ENCODE results near the gene CDC27. TPM values are rescaled to one million over a fixed set of nuclear protein-coding genes. Genes with fewer than 3 reads are reported as not detected.

CDC27 gene
- total and polyA plus RNA-seq, 2 of the 4 experiments (the other 2 are of a cell fraction) = 47.7 to 190 TPM

DNA sequence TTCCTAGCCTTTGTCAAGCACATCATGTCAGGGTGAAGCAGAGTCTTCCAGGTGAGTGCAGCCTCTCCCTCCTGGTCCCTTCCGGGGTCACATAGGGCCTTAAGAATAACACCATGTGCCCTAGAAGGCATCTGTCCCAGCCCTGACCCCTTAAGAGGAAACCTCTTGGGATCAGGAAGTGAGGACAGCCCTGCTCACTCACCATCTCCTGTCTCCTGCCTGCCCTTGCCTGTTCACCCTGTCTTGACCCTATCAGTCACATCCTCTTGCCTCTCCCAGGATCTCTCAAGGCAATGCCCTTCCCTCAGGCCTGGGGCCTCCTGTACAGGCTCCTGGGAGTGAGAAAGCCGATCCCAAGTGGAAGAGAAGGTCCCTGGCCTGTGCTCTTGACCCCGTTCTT is 33.9 kb upstream of the CDC27 start:
- Histone ChIP-seq H2AK9ac (replicated peaks; ENCODE audit: low read depth, low read length, poor library complexity) (no peak overlapping the region), H2BK20ac (ENCODE audit: low read depth, low read length) (peak overlapping the region; percentile 77), H3K4me1 (ENCODE audit: control insufficient read depth, insufficient read depth, low read length) (peaks cover 17% of the 10 kb centered on the region), H2BK120ac (ENCODE audit: low read depth, low read length) (peak overlapping the region; percentile 63), H3K9me3 (ENCODE audit: control insufficient read depth, insufficient read depth, low read length) (no peaks in the 10 kb centered on the region), H3K9ac (ENCODE audit: low read depth, low read length) (no peak overlapping the region), H4K8ac (ENCODE audit: low read depth in 2 of 2, low read length in 2 of 2) (peak overlapping the region; percentile 37 to 58; a peak in 2 of 4 replicates), H3K4me3 (ENCODE audit: insufficient read depth, low read depth, low read length) (no peak overlapping the region), H3K36me3 (ENCODE audit: control insufficient read depth, insufficient read depth, low read length) (no peaks in the 10 kb centered on the region), H3K27me3 (ENCODE audit: control insufficient read depth, insufficient read depth, low read length) (no peaks in the 10 kb centered on the region), H2AFZ (replicated peaks; ENCODE audit: low read length, poor library complexity) (peak overlapping the region; percentile 39), H3K56ac (ENCODE audit: extremely low read depth, insufficient read depth, low read length) (no peak overlapping the region), H2BK5ac (ENCODE audit: low read depth, low read length, poor library complexity, severe bottlenecking) (peak overlapping the region; percentile 5), H3K18ac (ENCODE audit: low read depth, low read length) (peak overlapping the region; percentile 73), H3K9me1 (ENCODE audit: insufficient read depth, low read length) (peaks cover 4% of the 10 kb centered on the region), H3K4ac (ENCODE audit: low read depth, low read length) (peak overlapping the region; percentile 66), H3K79me1 (ENCODE audit: low read depth in 1 of 2, low read length in 2 of 2) (peaks cover 0 to 6% of the 10 kb centered on the region in 2 experiments; a peak in 1 of 4 replicates), H3K27ac (ENCODE audit: insufficient read depth, low read length) (no peak overlapping the region), H4K5ac (ENCODE audit: low read depth, low read length) (peak overlapping the region; percentile 10; the same call in 1 of the 2 replicates), H2BK15ac (ENCODE audit: low read depth, low read length) (peak overlapping the region; percentile 90; the same call in 2 of the 3 replicates), H3K4me2 (ENCODE audit: low read depth, low read length) (no peak overlapping the region), H3K23ac (ENCODE audit: low read depth, low read length) (peak overlapping the region; percentile 31; the same call in 1 of the 2 replicates), H2AK5ac (ENCODE audit: low read depth, low read length) (peak overlapping the region; percentile 79), H4K20me1 (ENCODE audit: insufficient read depth, low read length) (no peaks in the 10 kb centered on the region), H3K14ac (replicated peaks; ENCODE audit: low read depth, low read length) (peak overlapping the region; percentile 81), H4K91ac (ENCODE audit: insufficient read depth, low read depth, low read length) (peak overlapping the region; percentile 58; the same call in 1 of the 2 replicates)
- dilution Hi-C loops (cut with HindIII; ENCODE audit: low sequenced_read_pairs, unreplicated experiment) (no loop called here), in situ Hi-C loops (cut with MboI; ENCODE audit: low sequenced_read_pairs) (loop anchor here (10.0 kb wide), 1 partner anchor 392 kb away; no protein-coding TSS in a partner anchor), intact Hi-C loops (cut with micrococcal nuclease) (no loop called here)
- ChIA-PET CTCF (no interaction called here), POLR2A (ENCODE audit: unreplicated experiment) (no interaction called here)
- DNase-seq = no peak
- TF ChIP-seq RAD21 (IDR thresholded peaks at IDR 0.05; ENCODE audit: low read length) (no peak), RFX5 (IDR thresholded peaks at IDR 0.05; ENCODE audit: low read depth, low read length) (no peak), CHD1 (IDR thresholded peaks at IDR 0.05; ENCODE audit: low read depth, low read length) (no peak), CEBPB (IDR thresholded peaks at IDR 0.05; ENCODE audit: low read depth, low read length) (no peak), MXI1 (IDR thresholded peaks at IDR 0.05; ENCODE audit: borderline replicate concordance, low read depth, low read length) (no peak)
- TF ChIP-seq, protein P1, sequence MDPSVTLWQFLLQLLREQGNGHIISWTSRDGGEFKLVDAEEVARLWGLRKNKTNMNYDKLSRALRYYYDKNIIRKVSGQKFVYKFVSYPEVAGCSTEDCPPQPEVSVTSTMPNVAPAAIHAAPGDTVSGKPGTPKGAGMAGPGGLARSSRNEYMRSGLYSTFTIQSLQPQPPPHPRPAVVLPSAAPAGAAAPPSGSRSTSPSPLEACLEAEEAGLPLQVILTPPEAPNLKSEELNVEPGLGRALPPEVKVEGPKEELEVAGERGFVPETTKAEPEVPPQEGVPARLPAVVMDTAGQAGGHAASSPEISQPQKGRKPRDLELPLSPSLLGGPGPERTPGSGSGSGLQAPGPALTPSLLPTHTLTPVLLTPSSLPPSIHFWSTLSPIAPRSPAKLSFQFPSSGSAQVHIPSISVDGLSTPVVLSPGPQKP (IDR thresholded peaks at IDR 0.05; ENCODE audit: borderline replicate concordance, low read depth, low read length) = no peak
- TF ChIP-seq, protein P2, sequence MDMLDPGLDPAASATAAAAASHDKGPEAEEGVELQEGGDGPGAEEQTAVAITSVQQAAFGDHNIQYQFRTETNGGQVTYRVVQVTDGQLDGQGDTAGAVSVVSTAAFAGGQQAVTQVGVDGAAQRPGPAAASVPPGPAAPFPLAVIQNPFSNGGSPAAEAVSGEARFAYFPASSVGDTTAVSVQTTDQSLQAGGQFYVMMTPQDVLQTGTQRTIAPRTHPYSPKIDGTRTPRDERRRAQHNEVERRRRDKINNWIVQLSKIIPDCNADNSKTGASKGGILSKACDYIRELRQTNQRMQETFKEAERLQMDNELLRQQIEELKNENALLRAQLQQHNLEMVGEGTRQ (IDR thresholded peaks at IDR 0.05; ENCODE audit: low read depth, low read length) = no peak
- ATAC-seq (ENCODE audit: low read depth) = no peak
- no TSS peak for BruUV-seq (replicated peaks)
- 63% methylated on average over 1 of the region's 3 CpGs; no CpG with 5 or more reads in 1 of the 2 experiments for WGBS, 2 experiments (ENCODE audit: extremely low coverage in 2 of 2, insufficient read length in 1 of 2)
